Thoracic aorta (tissue), 2 donors: ENCODE data around the gene RAPGEF2. TPM values are rescaled to one million over a fixed set of nuclear protein-coding genes. Genes with fewer than 3 reads are reported as not detected.

Experiments
- ATAC-seq: fragments of 150-250 bp; one replicate; pipeline ENCODE4 v1.8.0; 2017; ENCODE audit warnings: low read depth; ENCODE audit not compliant: insufficient number of reproducible peaks, low FRiP score
- DNase-seq: peaks from one replicate; pipeline ENCODE4 v3.0.0-alpha.2; 2020; ENCODE audit warnings: low spot score
- H3K27ac ChIP-seq, 2 donors: fragments of 200-600 bp; sonication (generic); 1 replicate in 1 of 2; 2 replicates in 1 of 2; pipeline ENCODE4 v1.5.1; 2016; ENCODE audit warnings: mild to moderate bottlenecking in 2 of 2, moderate library complexity in 2 of 2
- H3K27me3 ChIP-seq: fragments of 200-600 bp; sonication (generic); replicated peaks from 2 replicates; pipeline ENCODE4 v1.6.0; 2016; ENCODE audit warnings: mild to moderate bottlenecking; ENCODE audit not compliant: insufficient read depth
- H3K36me3 ChIP-seq: fragments of 200-600 bp; sonication (generic); one replicate; pipeline ENCODE4 v1.5.1; 2016
- H3K4me1 ChIP-seq, 2 donors: fragments of 200-600 bp; sonication (generic); 1 replicate in 1 of 2; 2 replicates in 1 of 2; pipeline versions ENCODE4 v1.5.1 to v1.6.0; 2016; ENCODE audit warnings: low read depth in 2 of 2, mild to moderate bottlenecking in 1 of 2; ENCODE audit not compliant: control insufficient read depth in 1 of 2
- H3K4me3 ChIP-seq: fragments of 200-600 bp; sonication (generic); 2 replicates; pipeline ENCODE4 v1.5.1; 2016; ENCODE audit warnings: mild to moderate bottlenecking
- H3K9me3 ChIP-seq: fragments of 200-600 bp; sonication (generic); 2 replicates; pipeline ENCODE4 v1.5.1; 2016
- CTCF ChIP-seq: fragments of 200-600 bp; sonication (generic); IDR thresholded peaks from one replicate; pipeline ENCODE4 v1.5.1; 2019; ENCODE audit warnings: antibody characterized with exemption
- total RNA-seq, 2 donors: library from RNA; depleted of rRNA; stranded (reverse); fragments of >200 nt; gene quantifications; one replicate each; pipeline versions ENCODE4 v1.1.0 to v1.2.3, GENCODE V29; 2016

Gene RAPGEF2
- total RNA-seq, 2 donors from 2014 or later, result 63.0 to 63.6 TPM

GRCh38 chr4:159287767-159288166, 184.9 kb downstream of the RAPGEF2 start:
- no peak for ATAC-seq
- TF ChIP-seq CTCF, result no peak
- no peaks in the 10 kb centered on the region for H3K9me3 ChIP-seq
- H3K27ac ChIP-seq, result no peak overlapping the region
- peaks cover 13 to 20% of the 10 kb centered on the region in 2 donors for H3K4me1 ChIP-seq
- no peaks in the 10 kb centered on the region for H3K27me3 ChIP-seq
- DNase-seq, result no peak
- no peaks in the 10 kb centered on the region for H3K36me3 ChIP-seq
- H3K4me3 ChIP-seq, result no peak overlapping the region

GRCh38 chr4:159289682-159290081, 186.8 kb downstream of the RAPGEF2 start:
- H3K27me3 ChIP-seq, result no peaks in the 10 kb centered on the region
- peaks cover 0 to 12% of the 10 kb centered on the region in 2 donors for H3K4me1 ChIP-seq
- TF ChIP-seq CTCF, result no peak
- no peaks in the 10 kb centered on the region for H3K36me3 ChIP-seq
- ATAC-seq, result no peak
- H3K4me3 ChIP-seq, result no peak overlapping the region
- H3K27ac ChIP-seq, result no peak overlapping the region
- H3K9me3 ChIP-seq, result no peaks in the 10 kb centered on the region
- DNase-seq, result no peak

GRCh38 chr4:159290321-159291030, 187.6 kb downstream of the RAPGEF2 start:
- ATAC-seq (no peak), DNase-seq (no peak)
- no peak overlapping the region for H3K4me3 ChIP-seq
- H3K27ac ChIP-seq, result no peak overlapping the region
- no peaks in the 10 kb centered on the region for H3K9me3 ChIP-seq
- H3K4me1 ChIP-seq, result peaks cover 5 to 12% of the 10 kb centered on the region in 2 donors
- H3K36me3 ChIP-seq, result no peaks in the 10 kb centered on the region
- TF ChIP-seq CTCF, result no peak
- H3K27me3 ChIP-seq, result no peaks in the 10 kb centered on the region

DNA sequence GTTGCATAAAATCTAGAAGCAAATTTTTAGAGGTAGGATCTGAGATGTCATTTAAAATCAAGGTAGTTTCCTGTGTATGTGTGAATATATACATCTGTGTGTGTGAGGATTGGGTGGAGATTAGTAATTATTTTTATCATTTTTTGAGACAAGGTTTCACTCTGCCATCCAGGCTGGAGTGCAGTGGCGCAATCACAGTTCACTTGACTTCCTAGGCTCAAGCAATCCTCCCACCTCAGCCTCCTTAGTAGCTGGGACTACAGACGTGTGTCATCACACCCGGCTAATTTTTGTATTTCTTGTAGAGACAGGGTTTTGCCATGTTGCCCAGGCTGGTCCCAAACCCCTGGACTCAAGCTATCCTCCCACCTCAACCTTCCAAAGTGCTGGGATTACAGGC, 188.3 kb downstream of the RAPGEF2 start:
- peaks cover 5 to 12% of the 10 kb centered on the region in 2 donors for H3K4me1 ChIP-seq
- H3K4me3 ChIP-seq, result no peak overlapping the region

More for the DNA sequence above, 188.3 kb downstream of the RAPGEF2 start:
- H3K36me3 ChIP-seq, result no peaks in the 10 kb centered on the region
- H3K27ac ChIP-seq, result no peak overlapping the region
- no peak for DNase-seq
- H3K27me3 ChIP-seq, result no peaks in the 10 kb centered on the region
- ATAC-seq, result no peak
- TF ChIP-seq CTCF, result no peak
- H3K9me3 ChIP-seq, result no peaks in the 10 kb centered on the region
